HG03039 (cell line): Measurements from ENCODE around the gene ZBTB33.

Experiments used
- ATAC-seq: cut with Tn5 transposase; IDR thresholded peaks from one replicate; pipeline ENCODE4 v1.9.1; 2021; ENCODE audit warnings: mild to moderate bottlenecking, moderate library complexity; ENCODE audit not compliant: unreplicated experiment

ZBTB33 gene

GRCh38 chrX:120250522-120251271 is at the start of gene ZBTB33:
TSS of gene ZBTB33 (plus strand) at chrX:120250812. CDS start at chrX:120253416, 2,604 bp downstream.
- peak; percentile 97 for ATAC-seq

- no peak for ATAC-seq
Observed at GRCh38 chrX:120200851-120201250, 49.8 kb upstream of the ZBTB33 start.

- ATAC-seq, result no peak
Observed at GRCh38 chrX:120205816-120206753, 44.5 kb upstream of the ZBTB33 start.

- no peak for ATAC-seq
Observed at GRCh38 chrX:120207009-120207605, 43.5 kb upstream of the ZBTB33 start.

GRCh38 chrX:120213438-120214265 is 37.0 kb upstream of the ZBTB33 start:
- ATAC-seq, result no peak

- no peak for ATAC-seq
Observed at GRCh38 chrX:120223374-120223773, 27.2 kb upstream of the ZBTB33 start.

GRCh38 chrX:120224388-120224787 is 26.2 kb upstream of the ZBTB33 start:
- no peak for ATAC-seq

- ATAC-seq, result no peak
Observed at GRCh38 chrX:120228187-120228908, 22.3 kb upstream of the ZBTB33 start.

GRCh38 chrX:120235284-120235683 is 15.3 kb upstream of the ZBTB33 start:
- ATAC-seq, result no peak

GRCh38 chrX:120236687-120237479 is 13.7 kb upstream of the ZBTB33 start:
- ATAC-seq, result no peak

GRCh38 chrX:120238933-120239332 is 11.7 kb upstream of the ZBTB33 start:
- no peak for ATAC-seq

GRCh38 chrX:120242813-120243212 is 7.8 kb upstream of the ZBTB33 start:
- no peak for ATAC-seq

- no peak for ATAC-seq
Observed at GRCh38 chrX:120244395-120244734, 6.2 kb upstream of the ZBTB33 start.

- no peak for ATAC-seq
Observed at GRCh38 chrX:120244735-120245498, 5.7 kb upstream of the ZBTB33 start.

- ATAC-seq, result no peak
Observed at GRCh38 chrX:120251471-120252011, 929 bp downstream of the ZBTB33 start.

- ATAC-seq, result no peak
Observed at GRCh38 chrX:120253784-120254183, 3.2 kb downstream of the ZBTB33 start.

- no peak for ATAC-seq
Observed at GRCh38 chrX:120260369-120260768, 9.8 kb downstream of the ZBTB33 start.
